Measurements from ENCODE around the gene SLC25A25.

- no peak for TF ChIP-seq TAF1 (IDR thresholded peaks at IDR 0.05; ENCODE audit: low read depth, low read length)
- TF ChIP-seq POLR2A (IDR thresholded peaks at IDR 0.05; ENCODE audit: low read depth, low read length) = no peak
- no peak for TF ChIP-seq POU2F2 (IDR thresholded peaks at IDR 0.05; ENCODE audit: low read depth, low read length)
- TF ChIP-seq POLR2AphosphoS5 (IDR thresholded peaks at IDR 0.05; ENCODE audit: low read depth, low read length) = no peak
- no peak for TF ChIP-seq PAX5 (IDR thresholded peaks at IDR 0.05; ENCODE audit: insufficient read depth, low read length, severe bottlenecking)
- no peak for TF ChIP-seq SPI1 (IDR thresholded peaks at IDR 0.05; ENCODE audit: low read depth, low read length)
Measured at GRCh38 chr9:128116104-128117083, 48.4 kb downstream of the SLC25A25 start.

All from GM12891 (cell line).